PC-9 (cell line): Measurements from ENCODE around the gene EWSR1.

Experiments
- CTCF ChIP-seq: fragments of 200-600 bp; sonication (generic); conservative IDR thresholded peaks from 2 replicates; pipeline ENCODE4 v1.6.1; 2017; ENCODE audit warnings: mixed run types, antibody characterized with exemption, mild to moderate bottlenecking, moderate library complexity
- EZH2 ChIP-seq: fragments of 200-600 bp; sonication (generic); IDR thresholded peaks from 2 replicates; pipeline ENCODE4 v1.8.0; 2017; ENCODE audit warnings: antibody characterized with exemption, low read depth

DNA sequence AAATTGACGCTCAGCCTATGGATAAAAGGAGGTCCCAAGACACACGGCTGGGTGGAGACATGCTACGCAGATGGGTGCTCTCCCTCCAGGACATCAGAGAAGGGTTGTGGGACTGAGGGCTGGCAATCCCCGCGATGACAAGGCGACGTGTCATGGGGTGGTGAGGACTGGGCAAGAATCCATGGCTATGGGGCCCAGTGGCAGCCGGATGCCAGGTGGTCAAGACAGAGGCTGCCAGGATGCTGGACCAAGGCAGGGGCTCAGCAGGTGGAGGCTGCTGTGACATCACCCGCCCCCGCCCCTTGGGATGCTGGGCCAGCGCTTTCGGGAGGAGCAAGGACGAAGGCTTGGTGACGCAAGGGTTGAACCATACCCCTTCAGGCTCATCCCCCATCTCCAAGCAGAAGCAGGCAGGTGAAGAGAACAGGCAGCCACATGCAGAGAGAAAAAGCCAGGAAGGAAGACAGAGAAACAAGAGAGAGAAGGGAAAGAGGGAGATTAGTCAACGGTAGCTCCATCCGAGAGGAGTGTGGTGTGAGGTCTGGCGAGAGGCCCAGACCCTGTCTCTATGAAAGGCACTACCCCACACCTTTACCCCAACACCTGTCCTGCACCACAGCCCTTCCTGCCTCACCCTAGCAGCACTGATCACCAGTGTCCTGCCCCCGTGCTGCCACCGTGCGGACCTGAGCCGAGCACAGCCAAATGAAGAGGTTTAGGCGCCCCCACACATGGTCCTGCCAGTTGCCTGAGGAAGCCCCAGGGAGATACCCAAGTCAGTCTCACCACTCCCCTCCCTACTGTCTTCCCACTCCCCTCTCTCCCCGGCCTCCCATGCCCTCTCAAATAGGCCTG is 71.5 kb downstream of the EWSR1 start:
- TF ChIP-seq CTCF (no peak), EZH2 (no peak)
